ENCODE results near the gene OTOP2.

- TF ChIP-seq CTCF (IDR thresholded peaks at IDR 0.05) (no peak), POLR2AphosphoS5 (IDR thresholded peaks at IDR 0.05) (no peak), EP300 (IDR thresholded peaks at IDR 0.05) (no peak)
Measured at GRCh38 chr17:74971842-74972106, 47.7 kb downstream of the OTOP2 start.

Data from esophagus muscularis mucosa (tissue), 4 donors.